Heart right ventricle (tissue), 16 donors: Measurements from ENCODE around the gene NUBPL. TPM values are rescaled to one million over a fixed set of nuclear protein-coding genes. Genes with fewer than 3 reads are reported as not detected.
"Not testable (repeated sequence)": the region's sequence is repeated elsewhere in the genome, so short reads cannot be mapped to it uniquely, and the experiment has no call there.

Experiments used
- ATAC-seq, 8 donors: fragments of 200-7000 bp; cut with Tn5 transposase; one replicate each; pipeline ENCODE4 v1.9.1; 2020; ENCODE audit warnings: mild to moderate bottlenecking in 8 of 8, moderate library complexity in 8 of 8, moderate number of reproducible peaks in 1 of 8
- DNase-seq, 2 donors: peaks; one replicate each; pipeline ENCODE4 v3.0.0-alpha.2; 2020
- H3K27ac ChIP-seq, 10 donors: fragments of 200-600 bp; sonication (generic) in 2 of 10; one replicate each; pipeline versions ENCODE4 v1.5.0 to v1.8.0; 2020 to 2022; ENCODE audit warnings: mild to moderate bottlenecking in 3 of 10
- H3K27me3 ChIP-seq, 7 donors: fragments of 200-600 bp; one replicate each; pipeline ENCODE4 v1.8.0; 2021 to 2022; ENCODE audit warnings: mild to moderate bottlenecking in 2 of 7
- H3K36me3 ChIP-seq, 9 donors: fragments of 200-600 bp; sonication (generic) in 1 of 9; one replicate each; pipeline versions ENCODE4 v1.5.0 to v1.8.0; 2020 to 2022; ENCODE audit warnings: mild to moderate bottlenecking in 2 of 9
- H3K4me1 ChIP-seq, 9 donors: fragments of 200-600 bp; sonication (generic) in 1 of 9; one replicate each; pipeline versions ENCODE4 v1.5.0 to v1.8.0; 2020 to 2022; ENCODE audit warnings: mild to moderate bottlenecking in 4 of 9
- H3K4me3 ChIP-seq, 10 donors: fragments of 200-600 bp; sonication (generic) in 2 of 10; one replicate each; pipeline versions ENCODE4 v1.5.0 to v1.8.0; 2020 to 2022; ENCODE audit warnings: mild to moderate bottlenecking in 7 of 10, moderate library complexity in 2 of 10
- H3K9me3 ChIP-seq, 11 donors: fragments of 200-600 bp in 10 of 11; sonication (generic) in 2 of 11; one replicate each; pipeline versions ENCODE4 v1.5.0 to v1.8.0; 2013 to 2022; ENCODE audit warnings: mild to moderate bottlenecking in 2 of 11, control low read depth in 1 of 11, moderate library complexity in 1 of 11
- CTCF ChIP-seq, 9 donors: fragments of 200-600 bp; sonication (generic) in 2 of 9; IDR thresholded peaks; one replicate each; pipeline versions ENCODE4 v1.5.0 to v1.8.0; 2021 to 2022; ENCODE audit warnings: antibody characterized with exemption in 9 of 9, mild to moderate bottlenecking in 5 of 9, moderate library complexity in 1 of 9
- WGBS, 2 donors: extraction: QIAGEN DNeasy Blood & Tissue Kit; methylation state at CpG; one replicate each; pipeline ENCODE4 v1.1.7; 2013; ENCODE audit warnings: inconsistent platforms in 1 of 2; 5-methylcytosine and 5-hydroxymethylcytosine counted together
- intact Hi-C, 10 donors: fragments of 100-400 bp; cut with DNase I; formaldehyde crosslinking; loops; one replicate each; pipeline versions ENCODE4 v1.11.1 to v1.14.2; 2022
- polyA plus RNA-seq, 2 donors: library from polyadenylated mRNA; stranded (reverse); fragments of 200-250 nt; gene quantifications; one replicate each; pipeline ENCODE4 v1.2.3, GENCODE V29; 2013
- total RNA-seq, 10 donors: library from RNA; stranded (reverse); fragmentation: NEBNext Ultra II Directional in 3 of 10; extraction: Animal tissue kit (Norgen Biotek cat#: 25700) in 3 of 10; gene quantifications; one replicate each; pipeline versions ENCODE4 v1.2.1 to v1.2.4, GENCODE V29; 2021 to 2023
- donor health status: Arrhythmogenic right ventricular cardiomyopathy.
- donor health status: ischemic (EF 13 %, LVEDD 7.1; RV severe dilation, severe dysfunction).
- donor health status: healthy with polysubstance abuse.
- donor health status: DM: no; HTN: yes; CAD: no.
- donor health status: DM: no; HTN: no; CAD: no.
- donor health status: ischemic (EF 25% LVEDD 6.9; RV normal size, moderate dysfunction).
- donor health status: ischemic (EF 25% LVEDD 5.7; RV mildly dilated, moderate dysfunction).
- donor health status: healthy.
- donor health status: DM: yes; HTN: yes; CAD: no.
- donor health status: Ischemic cardiomyopathy.
- donor health status: ischemic (EF 35%, LVEDD 5.7; RV mildly dilated, moderate dysfunction).
- donor health status: nonischemic (EF 11% LVEDD 7.7; RV severe dilation, severe dysfunction).
- donor health status: DM: yes; HTN: yes; CAD: no.
- donor health status: PGD.
- donor health status: ischemic (EF 29% LVEDD 5.4; RV normal size, mild dysfunction).
- donor health status: nonischemic (EF 23%, LVEDD 6.1; RV moderate dilation, normal function).

The NUBPL gene
- total and polyA plus RNA-seq, 12 donors = 4.0 to 32.0 (median 24.1) TPM

DNA sequence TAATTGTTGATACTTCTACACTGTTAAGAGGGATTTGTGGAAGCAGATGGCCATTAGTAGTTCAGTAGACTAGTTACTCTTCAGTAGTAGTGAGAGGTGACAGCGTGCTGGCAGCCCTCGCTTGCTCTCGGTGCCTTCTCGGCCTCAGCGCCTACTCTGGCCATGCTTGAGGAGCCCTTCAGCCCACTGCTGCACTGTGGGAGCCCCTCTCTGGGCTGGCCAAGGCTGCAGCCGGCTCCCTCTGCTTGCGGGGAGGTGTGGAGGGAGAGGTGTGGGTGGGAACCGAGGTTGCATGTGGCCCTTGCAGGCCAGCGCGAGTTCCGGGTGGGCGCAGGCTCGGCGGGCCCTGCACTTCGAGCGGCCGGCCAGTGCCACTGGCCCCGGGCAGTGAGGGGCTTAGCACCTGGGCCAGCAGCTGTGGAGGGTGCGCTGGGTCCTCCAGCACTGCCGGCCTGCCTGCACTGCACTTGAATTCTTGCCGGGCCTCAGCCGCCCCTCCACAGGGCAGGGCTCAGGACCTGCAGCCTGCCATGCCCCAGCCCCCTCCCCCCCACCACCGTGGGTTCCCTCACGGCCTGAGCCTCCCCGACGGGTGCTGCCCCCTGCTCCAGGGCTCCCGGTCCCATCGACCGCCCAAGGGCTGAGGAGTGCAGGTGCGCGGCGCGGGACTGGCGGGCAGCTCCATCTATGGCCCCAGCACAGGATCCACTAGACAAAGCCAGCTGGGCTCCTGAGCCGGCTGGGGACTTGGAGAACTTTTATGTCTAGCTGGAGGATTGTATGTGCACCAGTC is 139.3 kb downstream of the NUBPL start:
- intact Hi-C loops = no loop called here
- 93 to 95% methylated on average over 31 to 35 of the region's 35 CpGs for WGBS, 2 donors
- H3K9me3 ChIP-seq = peaks cover 0 to 17% (median 0%) of the 10 kb centered on the region in 11 donors
- peaks cover 0 to 9% (median 0%) of the 10 kb centered on the region in 9 donors for H3K36me3 ChIP-seq
- TF ChIP-seq CTCF (IDR thresholded peaks at IDR 0.05) = no peak
- H3K27me3 ChIP-seq = no peaks in the 10 kb centered on the region
- no peak overlapping the region for H3K27ac ChIP-seq
- H3K4me3 ChIP-seq = no peak overlapping the region
- H3K4me1 ChIP-seq = peaks cover 0 to 15% (median 0%) of the 10 kb centered on the region in 9 donors
- DNase-seq = no peak
- no peak for ATAC-seq

DNA sequence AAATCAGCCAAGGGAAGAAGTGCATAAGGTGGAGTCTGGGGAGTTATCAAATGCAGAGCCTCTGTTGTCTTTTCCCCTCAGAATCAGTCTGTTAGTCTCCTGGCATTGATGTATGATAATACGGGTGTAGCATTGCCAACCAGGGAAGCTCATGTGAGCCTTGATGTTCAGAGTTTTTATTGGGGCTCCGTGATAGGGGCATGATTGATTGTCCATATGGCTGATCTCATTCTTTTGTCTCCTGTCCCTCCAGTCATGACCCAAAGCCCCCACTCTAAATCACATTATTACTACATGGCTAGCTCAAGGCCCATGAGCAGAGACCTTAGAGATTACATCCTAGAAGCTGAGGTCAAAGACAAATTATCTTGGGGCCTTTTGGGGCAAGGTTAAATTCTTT is 140.9 kb downstream of the NUBPL start:
- Histone ChIP-seq H3K36me3 (peaks cover 0 to 15% (median 0%) of the 10 kb centered on the region in 9 donors), H3K9me3 (peaks cover 0 to 17% (median 0%) of the 10 kb centered on the region in 11 donors), H3K27ac (no peak overlapping the region), H3K4me3 (no peak overlapping the region), H3K4me1 (peaks cover 0 to 7% (median 0%) of the 10 kb centered on the region in 9 donors), H3K27me3 (no peaks in the 10 kb centered on the region)
- no peak for TF ChIP-seq CTCF (IDR thresholded peaks at IDR 0.05)
- intact Hi-C loops = no loop called here
- DNase-seq (no peak), ATAC-seq (no peak)
- 67 to 93% methylated on average over 2 of the region's 2 CpGs for WGBS, 2 donors

GRCh38 chr14:31703056-31703455 is 141.9 kb downstream of the NUBPL start:
- DNase-seq (no peak), ATAC-seq (no peak)
- Histone ChIP-seq H3K4me1 (peaks cover 0 to 3% (median 0%) of the 10 kb centered on the region in 9 donors), H3K4me3 (no peak overlapping the region), H3K27ac (no peak overlapping the region), H3K27me3 (no peaks in the 10 kb centered on the region), H3K9me3 (peaks cover 0 to 17% (median 0%) of the 10 kb centered on the region in 11 donors), H3K36me3 (peaks cover 0 to 15% (median 0%) of the 10 kb centered on the region in 9 donors)
- TF ChIP-seq CTCF (IDR thresholded peaks at IDR 0.05) = no peak
- 49 to 92% methylated on average over 2 of the region's 2 CpGs for WGBS, 2 donors
- intact Hi-C loops = no loop called here

GRCh38 chr14:31705731-31706130 is 144.5 kb downstream of the NUBPL start:
- Histone ChIP-seq H3K36me3 (peaks cover 0 to 20% (median 0%) of the 10 kb centered on the region in 9 donors), H3K27ac (no peak overlapping the region), H3K4me1 (peaks cover 0 to 3% (median 0%) of the 10 kb centered on the region in 9 donors), H3K4me3 (no peak overlapping the region), H3K9me3 (peaks cover 0 to 21% (median 0%) of the 10 kb centered on the region in 11 donors), H3K27me3 (no peaks in the 10 kb centered on the region)
- DNase-seq (no peak), ATAC-seq (peak in 1 of 8 donors; percentile 38)
- no peak for TF ChIP-seq CTCF (IDR thresholded peaks at IDR 0.05)
- WGBS, 2 donors = 85 to 95% methylated on average over 14 of the region's 14 CpGs
- intact Hi-C loops = no loop called here

GRCh38 chr14:31708661-31709060 is 147.5 kb downstream of the NUBPL start:
- 93 to 95% methylated on average over 7 of the region's 7 CpGs for WGBS, 2 donors
- H3K4me1 ChIP-seq, H3K4me3 ChIP-seq, ATAC-seq, DNase-seq, H3K27me3 ChIP-seq, intact Hi-C loops, H3K27ac ChIP-seq: not testable (repeated sequence)
- peaks cover 0 to 25% (median 0%) of the 10 kb centered on the region in 9 donors for H3K36me3 ChIP-seq
- H3K9me3 ChIP-seq = peaks cover 0 to 19% (median 0%) of the 10 kb centered on the region in 11 donors
